HepG2 (cell line): ENCODE results near the gene PSMD6. TPM values are rescaled to one million over a fixed set of nuclear protein-coding genes. Genes with fewer than 3 reads are reported as not detected.

Experiments used
- CREB1 ChIP-seq, 2 experiments: fragments of 450-650 bp in 1 of 2; IDR thresholded peaks; 2 replicates each; pipeline ENCODE4 v1.6.1; 2016 to 2017; ENCODE audit warnings: control low read depth in 1 of 2, mild to moderate bottlenecking in 1 of 2, missing compliant biosample characterization in 1 of 2, missing genetic modification characterization in 1 of 2
- SIN3B ChIP-seq: fragments of 150-350 bp; IDR thresholded peaks from 2 replicates; pipeline ENCODE4 v1.6.1; 2014; ENCODE audit warnings: low read length
- ZBTB40 ChIP-seq, 2 experiments: fragments of 450-650 bp in 1 of 2; sonication (generic) in 1 of 2; formaldehyde crosslinking in 1 of 2; IDR thresholded peaks; 2 replicates each; pipeline versions ENCODE4 v1.6.1 to v1.8.0; 2016 to 2022; ENCODE audit warnings: antibody characterized with exemption in 1 of 2, mild to moderate bottlenecking in 1 of 2, missing genetic modification reagents in 1 of 2
- polyA plus RNA-seq, 8 experiments: library from polyadenylated mRNA; depleted of rRNA in 3 of 8; stranded (reverse) in 7 of 8; unstranded in 1 of 8; fragments of >200 nt; fragmentation: Illumina TruSeq in 4 of 8; extraction: Trizol in 4 of 8; gene quantifications; 2 replicates each; pipeline versions ENCODE4 v1.2.1 to v1.2.3, GENCODE V29; 2011 to 2016; ENCODE audit warnings: low read depth in 4 of 8, missing spikeins in 1 of 8, mixed read lengths in 1 of 8; ENCODE audit not compliant: insufficient read depth in 1 of 8
- total RNA-seq, 5 experiments: library from RNA; depleted of rRNA; stranded (reverse); fragments of >200 nt; fragmentation: Illumina TruSeq; extraction: Trizol; gene quantifications; 2 replicates each; pipeline ENCODE4 v1.2.3, GENCODE V29; 2016; ENCODE audit warnings: low read depth in 1 of 5
- TF ChIP-seq, protein P1 (sequence below): IDR thresholded peaks from 2 replicates; pipeline ENCODE4 v1.6.1; 2018; ENCODE audit warnings: missing genetic modification reagents

Gene PSMD6
- total and polyA plus RNA-seq, 2 of the 13 experiments (the other 11 are each of a cell fraction or from before 2014, with no cell fraction given): 36.8 to 117 TPM

DNA sequence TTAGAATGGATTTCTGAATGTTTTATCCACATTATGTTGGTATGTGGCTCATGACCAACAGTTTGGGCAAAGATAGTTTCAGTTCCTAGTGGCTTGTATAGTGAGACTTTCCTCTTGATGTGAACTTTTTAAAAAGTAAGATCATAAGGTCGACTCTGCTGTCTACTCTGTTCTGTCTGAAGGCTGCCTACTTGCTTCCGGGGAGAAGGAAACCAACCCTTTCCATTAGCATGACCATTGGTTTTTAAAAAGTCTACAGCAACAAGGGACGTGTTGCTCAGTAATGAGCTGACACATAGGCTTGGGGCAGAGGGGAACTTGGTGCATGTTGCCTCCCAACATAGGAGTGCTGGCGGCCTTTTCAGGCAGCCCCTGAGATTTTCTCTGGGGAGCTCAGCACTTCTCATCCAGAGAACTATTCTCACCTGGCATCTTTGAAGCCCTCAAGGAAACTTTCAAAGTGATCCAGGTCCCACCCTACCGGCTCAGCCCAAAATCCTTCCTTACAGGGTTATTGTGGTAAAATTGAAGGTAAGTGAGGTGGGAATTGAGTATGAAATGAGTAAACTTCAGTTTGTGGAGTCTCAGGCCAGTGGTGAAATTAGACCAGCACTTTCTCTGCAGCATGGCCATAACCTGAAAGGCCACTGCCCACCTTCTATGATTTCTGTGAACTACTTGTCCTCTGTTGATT, 30.6 kb downstream of the PSMD6 start (continued):
- no peak for TF ChIP-seq ZBTB40 (IDR thresholded peaks at IDR 0.05)
- no peak for TF ChIP-seq ZBTB40 (CRISPR knock-in tag; IDR thresholded peaks at IDR 0.05)
- TF ChIP-seq, protein P1, sequence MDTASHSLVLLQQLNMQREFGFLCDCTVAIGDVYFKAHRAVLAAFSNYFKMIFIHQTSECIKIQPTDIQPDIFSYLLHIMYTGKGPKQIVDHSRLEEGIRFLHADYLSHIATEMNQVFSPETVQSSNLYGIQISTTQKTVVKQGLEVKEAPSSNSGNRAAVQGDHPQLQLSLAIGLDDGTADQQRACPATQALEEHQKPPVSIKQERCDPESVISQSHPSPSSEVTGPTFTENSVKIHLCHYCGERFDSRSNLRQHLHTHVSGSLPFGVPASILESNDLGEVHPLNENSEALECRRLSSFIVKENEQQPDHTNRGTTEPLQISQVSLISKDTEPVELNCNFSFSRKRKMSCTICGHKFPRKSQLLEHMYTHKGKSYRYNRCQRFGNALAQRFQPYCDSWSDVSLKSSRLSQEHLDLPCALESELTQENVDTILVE: no peak
- TF ChIP-seq CREB1 (IDR thresholded peaks at IDR 0.05): no peak
- TF ChIP-seq CREB1 (CRISPR knock-in tag; IDR thresholded peaks at IDR 0.05): no peak
- TF ChIP-seq SIN3B: no peak
